ENCODE data around the gene POLK.
"Not testable (repeated sequence)": the region's sequence is repeated elsewhere in the genome, so short reads cannot be mapped to it uniquely, and the experiment has no call there.

POLK gene

GRCh38 chr5:75511435-75512382 lies at the start of gene POLK, which contains the start of gene CERT1:
Gene POLK (plus strand): TSS chr5:75511891.
Gene CERT1 (minus strand): TSS chr5:75511629. CDS start chr5:75511207, 422 bp downstream.
- peak; percentile 98 for DNase-seq (ENCODE audit: low read depth in 2 of 2)

DNA sequence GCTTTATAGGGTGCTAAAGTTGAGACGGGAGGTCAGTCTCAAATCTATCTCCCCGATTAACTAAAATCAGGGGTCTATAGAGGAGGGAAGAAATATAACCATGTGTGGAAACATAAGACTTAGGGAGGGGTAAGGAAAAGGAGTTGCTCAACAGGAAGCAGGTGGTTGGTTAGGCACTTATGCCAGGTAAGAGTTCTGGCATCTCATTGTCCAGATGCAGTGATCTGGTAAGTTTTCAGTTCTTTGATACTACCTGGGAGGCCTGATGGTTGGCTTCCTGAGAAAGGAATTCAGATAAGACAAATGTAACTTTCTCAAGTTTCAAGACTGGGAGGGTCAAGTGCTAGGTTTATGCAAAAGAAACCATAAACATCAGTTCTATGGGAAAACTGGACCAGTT lies 48.0 kb upstream of the POLK start:
- DNase-seq (ENCODE audit: low read depth in 2 of 2) = no peak

DNA sequence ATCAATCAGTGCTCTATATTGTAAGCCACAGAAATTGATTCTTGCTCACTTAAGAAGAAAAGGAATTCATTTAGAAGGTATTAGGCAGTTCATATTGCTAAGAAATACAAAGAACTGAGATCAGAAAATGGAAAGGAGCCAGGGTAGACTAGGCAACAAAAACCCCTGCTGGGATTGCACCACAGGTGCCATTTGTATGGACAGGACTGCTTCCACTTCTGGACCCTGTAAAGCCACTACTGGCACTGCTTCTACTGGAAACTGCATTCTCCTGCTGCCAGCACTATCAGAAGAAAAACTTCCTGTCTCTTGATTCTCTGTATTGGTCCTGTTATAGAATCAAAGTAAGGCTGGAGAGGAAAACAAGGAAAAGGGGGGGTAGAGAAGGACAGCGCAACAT lies 46.2 kb upstream of the POLK start:
- no peak for DNase-seq (ENCODE audit: low read depth in 2 of 2)

GRCh38 chr5:75466006-75466716 lies 45.5 kb upstream of the POLK start:
- no peak for DNase-seq (ENCODE audit: low read depth in 2 of 2)

- DNase-seq (ENCODE audit: low read depth in 2 of 2) = no peak
These were observed 43.1 kb upstream of the POLK start for GRCh38 chr5:75468593-75468992.

- DNase-seq (ENCODE audit: low read depth in 2 of 2) = no peak
These were observed 42.7 kb upstream of the POLK start for GRCh38 chr5:75469017-75469416.

DNA sequence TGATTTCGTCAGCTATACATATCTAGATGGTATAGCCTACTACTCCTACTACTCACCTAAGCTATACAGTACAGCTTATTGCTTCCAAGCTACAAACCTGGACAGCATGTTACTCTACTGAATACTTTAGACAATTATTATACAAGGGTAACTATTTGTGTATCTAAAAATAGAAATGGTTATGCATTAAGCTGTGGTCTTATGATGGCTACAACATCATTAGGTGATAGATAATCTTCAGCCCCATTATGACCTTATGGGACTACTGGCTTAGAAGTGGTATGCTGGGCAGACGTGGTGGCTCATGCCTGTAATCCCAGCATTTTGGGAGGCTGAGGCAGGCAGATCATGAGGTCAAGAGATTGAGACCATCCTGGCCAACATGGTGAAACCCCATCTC lies 40.5 kb upstream of the POLK start:
- DNase-seq (ENCODE audit: low read depth in 2 of 2) = no peak

GRCh38 chr5:75472973-75473372 lies 38.7 kb upstream of the POLK start:
- no peak for DNase-seq (ENCODE audit: low read depth in 2 of 2)

DNA sequence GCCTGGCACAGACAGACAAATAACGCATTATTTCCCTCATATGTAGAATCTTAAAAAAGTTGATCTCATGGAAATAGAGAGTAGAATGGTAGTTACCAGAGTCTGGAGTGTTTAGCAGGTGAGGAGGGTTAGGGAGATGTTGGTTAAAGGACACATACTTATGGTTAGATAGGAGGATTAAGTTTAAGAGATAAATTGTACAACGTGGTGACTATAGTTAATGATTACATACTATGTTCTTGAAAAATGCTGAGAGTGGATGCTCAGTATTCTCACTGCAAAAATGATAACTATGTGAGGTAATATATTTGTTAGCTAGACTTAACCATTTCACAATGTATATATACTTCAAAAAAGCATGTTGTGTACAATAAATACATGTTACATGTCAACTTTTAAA lies 38.2 kb upstream of the POLK start:
- DNase-seq (ENCODE audit: low read depth in 2 of 2) = no peak

- DNase-seq (ENCODE audit: low read depth in 2 of 2) = no peak
These were observed 36.3 kb upstream of the POLK start for GRCh38 chr5:75475364-75475763.

DNA sequence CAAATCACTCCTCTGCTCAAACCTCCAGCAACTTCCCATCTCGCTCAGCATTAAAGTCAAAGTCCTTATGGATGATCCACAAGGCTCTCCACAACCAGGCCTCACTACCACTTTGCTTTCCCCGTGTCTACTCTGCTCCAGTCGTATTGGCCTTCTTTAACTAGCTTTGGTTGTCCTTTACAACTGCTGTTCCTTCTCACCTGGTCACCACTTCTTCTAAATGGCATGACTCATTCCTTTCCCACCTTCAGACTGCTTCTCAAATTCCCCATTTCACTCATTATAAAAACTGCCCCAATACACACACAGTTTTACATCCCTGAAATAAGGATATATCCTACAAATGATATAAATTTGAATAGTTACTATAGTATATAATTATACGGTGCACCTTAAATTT lies 30.7 kb upstream of the POLK start:
- no peak for DNase-seq (ENCODE audit: low read depth in 2 of 2)

- no peak for DNase-seq (ENCODE audit: low read depth in 2 of 2)
These were observed 29.2 kb upstream of the POLK start for GRCh38 chr5:75482482-75482881.

DNA sequence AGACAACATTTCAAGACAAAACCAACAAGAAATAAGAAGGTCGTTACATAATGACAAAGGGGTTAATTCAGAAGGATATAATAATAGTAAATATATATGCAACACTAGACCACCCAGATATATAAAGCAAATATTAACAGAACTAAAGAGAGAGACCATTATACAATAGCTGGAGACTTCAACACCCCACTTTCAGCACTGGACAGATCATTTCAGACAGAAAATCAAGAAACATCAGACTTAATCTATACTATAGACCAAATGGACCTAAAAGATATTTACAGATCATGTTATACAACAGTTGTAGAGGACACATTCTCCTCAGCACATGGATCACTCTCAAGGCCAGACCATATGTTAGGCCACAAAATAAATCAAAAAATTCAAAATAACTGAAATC lies 27.1 kb upstream of the POLK start:
- no peak for DNase-seq (ENCODE audit: low read depth in 2 of 2)

DNA sequence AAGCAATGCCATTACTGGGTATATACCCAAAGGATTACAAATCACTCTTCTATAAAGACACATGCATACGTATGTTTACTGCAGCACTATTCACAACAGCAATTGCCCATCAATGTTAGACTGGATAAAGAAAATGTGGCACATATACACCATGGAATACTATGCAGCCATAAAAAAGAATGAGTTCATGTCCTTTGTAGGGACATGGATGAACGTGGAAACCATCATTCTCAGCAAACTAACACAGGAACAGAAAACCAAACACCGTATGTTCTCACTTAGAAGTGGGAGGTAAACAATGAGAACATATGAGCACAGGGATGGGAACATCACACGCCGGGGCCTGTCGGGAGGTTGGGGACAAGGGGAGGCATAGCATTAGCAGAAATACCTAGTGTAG lies 21.8 kb upstream of the POLK start:
- not testable (repeated sequence) for DNase-seq (ENCODE audit: low read depth in 2 of 2)

- no peak for DNase-seq (ENCODE audit: low read depth in 2 of 2)
These were observed 20.1 kb upstream of the POLK start for GRCh38 chr5:75491621-75492020.

DNA sequence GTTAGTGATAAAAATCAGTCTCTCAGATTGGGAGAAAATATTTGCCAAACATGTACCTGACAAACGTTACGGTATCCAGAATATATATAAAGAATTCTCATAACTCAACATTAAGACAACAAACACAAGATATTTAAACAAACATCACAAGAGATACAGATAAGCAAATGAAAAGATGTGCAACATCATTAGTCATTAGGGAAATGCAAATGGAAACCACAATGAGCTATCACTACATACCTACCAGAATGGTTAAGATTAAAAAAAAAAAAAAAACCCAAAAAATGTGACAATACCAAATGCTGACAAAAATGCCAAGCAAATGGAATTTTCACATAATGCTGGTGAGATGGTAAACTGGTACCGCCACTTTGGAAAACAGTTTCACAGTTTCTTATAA lies 15.7 kb upstream of the POLK start:
- no peak for DNase-seq (ENCODE audit: low read depth in 2 of 2)

DNA sequence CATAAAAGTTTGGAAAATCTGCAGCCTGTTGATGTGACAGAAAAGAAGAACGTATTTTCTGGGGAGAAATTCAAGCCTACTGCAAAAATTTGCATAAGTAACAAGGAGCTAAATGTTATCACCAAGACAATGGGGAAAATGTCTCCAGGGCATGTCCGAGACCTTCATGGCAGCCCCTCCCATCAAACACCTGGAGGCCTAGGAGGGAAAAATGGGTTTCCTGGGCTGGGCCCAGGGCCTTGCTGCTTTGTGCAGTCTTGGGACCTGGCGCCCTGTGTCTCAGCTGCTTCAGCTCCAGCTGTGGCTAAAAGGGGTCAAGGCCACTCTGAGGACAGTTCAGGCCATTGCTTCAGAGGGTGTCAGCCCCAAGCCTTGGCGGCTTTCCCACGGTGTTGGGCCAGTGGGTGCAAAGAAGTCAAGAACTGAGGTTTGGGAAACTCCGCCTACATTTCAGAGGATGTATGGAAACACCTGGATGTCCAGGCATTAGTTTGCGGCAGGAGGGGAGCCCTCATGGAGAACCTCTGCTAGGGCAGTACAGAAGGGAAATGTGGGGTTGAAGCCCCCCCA lies 13.4 kb upstream of the POLK start:
- DNase-seq (ENCODE audit: low read depth in 2 of 2) = no peak

DNA sequence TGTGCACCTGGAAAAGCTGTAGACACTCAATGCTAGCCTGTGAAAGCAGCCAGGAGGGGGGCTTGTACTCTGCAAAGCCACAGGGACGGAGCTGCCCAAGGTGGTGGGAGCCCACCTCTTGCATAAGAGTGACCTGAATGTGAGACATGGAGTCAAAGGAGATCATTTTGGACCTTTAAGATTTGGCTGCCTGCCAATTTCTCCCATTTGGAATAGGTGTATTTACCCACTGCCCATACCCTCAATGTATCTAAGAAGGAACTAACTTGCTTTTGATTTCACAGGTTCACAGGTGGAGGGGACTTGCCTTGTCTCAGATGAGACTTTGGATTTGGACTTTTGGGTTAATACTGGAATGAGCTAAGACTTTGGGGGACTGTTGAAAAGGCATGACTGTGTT lies 12.8 kb upstream of the POLK start:
- not testable (repeated sequence) for DNase-seq (ENCODE audit: low read depth in 2 of 2)

- DNase-seq (ENCODE audit: low read depth in 2 of 2) = not testable (repeated sequence)
These were observed 6.6 kb upstream of the POLK start for GRCh38 chr5:75505112-75505511.

DNA sequence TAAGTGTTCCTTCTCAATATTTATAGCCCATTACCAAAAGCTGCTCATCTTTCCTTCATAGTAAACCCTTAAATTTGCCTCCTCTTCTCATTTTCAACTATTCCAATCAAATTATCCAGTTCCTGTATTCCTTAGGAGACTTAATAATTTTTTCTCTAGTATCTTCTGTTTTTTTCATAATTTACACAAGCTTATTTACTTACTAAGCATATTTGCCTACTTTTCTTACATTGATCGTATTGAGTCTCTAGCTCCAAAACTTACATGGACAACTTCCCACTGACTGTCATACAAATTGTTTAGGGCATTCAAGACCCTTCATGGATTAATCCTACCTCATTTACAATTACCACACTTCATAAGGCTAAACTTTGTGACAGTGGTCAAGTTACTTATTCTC lies 3.9 kb upstream of the POLK start:
- DNase-seq (ENCODE audit: low read depth in 2 of 2) = no peak

DNA sequence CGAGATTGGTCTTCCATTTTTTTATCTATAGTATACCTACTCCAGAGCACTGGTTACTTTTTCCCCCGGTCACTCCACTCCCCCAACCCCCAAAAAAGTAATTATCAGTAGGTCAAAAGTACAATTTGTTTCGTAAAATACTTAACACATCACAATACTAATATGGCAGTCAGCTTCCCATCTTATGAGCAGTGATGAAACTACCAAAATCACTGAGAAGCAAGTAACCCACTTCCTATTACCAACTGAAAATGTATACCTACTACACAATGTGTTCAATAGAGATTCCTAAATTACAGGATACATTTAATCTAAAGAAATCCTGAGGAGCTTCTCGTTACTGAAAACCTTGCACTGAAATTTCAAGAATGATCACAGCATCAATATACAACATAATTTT lies 2.1 kb upstream of the POLK start:
- no peak for DNase-seq (ENCODE audit: low read depth in 2 of 2)

GRCh38 chr5:75509956-75510355 lies 1.7 kb upstream of the POLK start:
- DNase-seq (ENCODE audit: low read depth in 2 of 2) = no peak

- DNase-seq (ENCODE audit: low read depth in 2 of 2) = no peak
These were observed 1.3 kb upstream of the POLK start for GRCh38 chr5:75510417-75510835.
